Measurements from ENCODE around the gene ADISSP.

- no peak for TF ChIP-seq CTCF (IDR thresholded peaks at IDR 0.05; ENCODE audit: extremely low read depth in 1 of 2, insufficient read depth in 1 of 2, low read depth in 1 of 2, low read length in 2 of 2)
- no peak for TF ChIP-seq POLR2A (IDR thresholded peaks at IDR 0.05; ENCODE audit: low read depth, low read length)
- TF ChIP-seq MAX (IDR thresholded peaks at IDR 0.05; ENCODE audit: insufficient read depth, insufficient read length): no peak
Observed at GRCh38 chr20:3749087-3749688, 18.4 kb downstream of the ADISSP start.

Measured in endothelial cell of umbilical vein (primary cell).